Measurements from ENCODE around the gene ARMH3. TPM values are rescaled to one million over a fixed set of nuclear protein-coding genes. Genes with fewer than 3 reads are reported as not detected.
A peak's percentile ranks its signal among the peaks of the same experiment; 100 is the strongest.

Gene ARMH3
- total RNA-seq, 1 experiment from 2014 or later = 17.1 TPM

- TF ChIP-seq SP1 (CRISPR knock-in tag; conservative IDR thresholded peaks at IDR 0.05) (no peak), FOXP1 (CRISPR knock-in tag; IDR thresholded peaks at IDR 0.05; ENCODE audit: borderline replicate concordance) (no peak), TCF7 (CRISPR knock-in tag; IDR thresholded peaks at IDR 0.05; ENCODE audit: low read depth) (no peak), PRRX2 (CRISPR knock-in tag; IDR thresholded peaks at IDR 0.05) (no peak), STAT6 (CRISPR knock-in tag; conservative IDR thresholded peaks at IDR 0.05; ENCODE audit: low read depth) (no peak)
Observed at GRCh38 chr10:101829561-101830315, 226.2 kb downstream of the ARMH3 start (continued).

DNA sequence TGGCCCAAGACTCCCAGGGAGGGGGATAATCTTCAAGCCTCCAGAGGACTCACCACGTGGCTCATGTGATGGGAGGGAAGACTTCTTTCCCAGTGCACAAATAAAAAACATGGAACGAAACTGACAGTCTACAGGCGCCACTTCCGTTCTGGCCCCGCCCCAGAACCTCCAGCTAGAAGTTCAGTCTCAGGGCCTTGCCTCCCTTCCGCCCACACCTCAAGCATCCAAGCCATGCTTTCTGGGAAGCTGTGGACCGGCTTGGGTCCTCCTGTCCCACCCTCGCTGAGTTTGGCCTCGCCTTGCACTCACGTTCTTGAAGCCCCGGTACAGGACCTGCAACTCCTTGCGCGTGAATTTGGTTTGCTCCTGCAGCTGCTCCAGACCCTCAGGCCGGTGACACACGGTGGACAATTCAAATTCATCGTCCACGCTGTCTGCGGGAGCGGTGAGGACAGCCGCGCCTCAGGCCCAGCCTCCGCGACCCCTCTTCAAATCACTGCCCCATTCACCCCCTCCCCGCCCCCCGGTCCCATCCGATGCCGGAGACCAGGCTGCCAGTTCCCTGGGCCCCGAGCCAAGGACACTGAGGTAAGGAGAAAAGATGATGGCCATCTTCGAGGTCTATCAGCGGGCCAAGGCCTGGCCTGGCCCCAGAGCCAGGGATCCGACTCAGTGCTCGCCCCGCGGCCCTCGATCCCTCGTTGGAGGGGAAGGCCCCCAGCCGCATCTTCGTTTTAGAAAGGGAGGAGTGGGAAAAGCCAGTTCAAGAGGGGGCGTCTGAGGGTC, 227.0 kb downstream of the ARMH3 start:
- Mint-ChIP-seq H3K4me3 (peak overlapping the region; percentile 57), H3K9me3 (no peaks in the 10 kb centered on the region), H3K27ac (no peak overlapping the region), H3K36me3 (no peaks in the 10 kb centered on the region), H3K4me1 (peaks cover 19% of the 10 kb centered on the region), H3K27me3 (ENCODE audit: low read depth) (peaks cover 3% of the 10 kb centered on the region)
- CTCF ChIA-PET = interaction anchor here (0.9 to 5.2 kb wide), 8 partner anchors 10 to 226 kb away, joined by 3 to 64 read pairs (median 6); partner anchors contain the start of genes KCNIP2 and OGA
- no peak; the same call in 1 of the 2 replicates for ATAC-seq
- no peak for TF ChIP-seq CREB1 (CRISPR knock-in tag; IDR thresholded peaks at IDR 0.05)
- peak; percentile 88 for TF ChIP-seq PRDM15 (CRISPR knock-in tag; IDR thresholded peaks at IDR 0.05)
- no peak for DNase-seq (ENCODE audit: low spot score)
- POLR2A ChIA-PET = interaction anchor here (2.7 kb wide), 1 partner anchor 11 kb away, joined by 30 read pairs; the partner anchor contains the start of gene OGA

DNA sequence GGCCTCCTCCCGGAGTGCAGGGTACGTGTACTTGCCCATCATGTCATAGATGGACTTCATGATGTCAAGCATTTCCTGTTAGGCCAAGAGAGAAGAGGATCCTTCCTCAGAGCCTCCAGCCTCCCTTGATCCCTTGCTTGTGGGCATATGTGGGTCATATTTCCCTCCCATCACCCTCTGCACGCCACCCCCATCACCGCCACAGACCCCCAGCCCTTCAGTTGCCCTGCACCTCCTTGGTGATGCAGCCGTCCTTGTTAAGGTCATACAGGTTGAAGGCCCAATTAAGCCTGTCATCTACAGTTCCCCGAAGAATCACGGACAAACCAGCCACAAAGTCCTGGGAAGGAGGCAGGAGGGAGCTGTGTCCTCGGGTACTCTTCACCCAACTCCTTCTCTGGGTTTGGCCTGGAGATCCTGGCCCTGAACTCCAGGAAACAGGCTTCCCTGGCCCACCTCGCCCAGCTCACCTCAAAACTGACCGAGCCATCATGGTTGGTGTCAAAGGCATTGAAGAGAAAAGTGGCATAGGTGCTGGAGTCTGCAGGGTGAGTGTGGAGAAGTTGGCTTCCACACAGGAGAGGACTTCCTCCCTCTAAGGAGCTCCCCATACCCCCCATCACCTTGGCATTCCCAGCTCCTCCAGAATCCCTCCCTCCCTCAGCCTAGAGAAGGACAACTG, 227.9 kb downstream of the ARMH3 start:
- Mint-ChIP-seq H3K27me3 (ENCODE audit: low read depth) (peaks cover 3% of the 10 kb centered on the region; the same call in 1 of the 2 replicates), H3K36me3 (no peaks in the 10 kb centered on the region), H3K4me1 (peaks cover 19% of the 10 kb centered on the region), H3K4me3 (no peak overlapping the region), H3K27ac (no peak overlapping the region), H3K9me3 (no peaks in the 10 kb centered on the region)
- CTCF ChIA-PET = interaction anchor here (1.0 to 5.2 kb wide), 6 partner anchors 8 to 225 kb away, joined by 4 to 64 read pairs (median 6); partner anchors contain the start of gene OGA
- POLR2A ChIA-PET = interaction anchor here (2.7 kb wide), 1 partner anchor 10 kb away, joined by 30 read pairs; the partner anchor contains the start of gene OGA
- no peak for ATAC-seq
- no peak for DNase-seq (ENCODE audit: low spot score)
- TF ChIP-seq, protein P1, sequence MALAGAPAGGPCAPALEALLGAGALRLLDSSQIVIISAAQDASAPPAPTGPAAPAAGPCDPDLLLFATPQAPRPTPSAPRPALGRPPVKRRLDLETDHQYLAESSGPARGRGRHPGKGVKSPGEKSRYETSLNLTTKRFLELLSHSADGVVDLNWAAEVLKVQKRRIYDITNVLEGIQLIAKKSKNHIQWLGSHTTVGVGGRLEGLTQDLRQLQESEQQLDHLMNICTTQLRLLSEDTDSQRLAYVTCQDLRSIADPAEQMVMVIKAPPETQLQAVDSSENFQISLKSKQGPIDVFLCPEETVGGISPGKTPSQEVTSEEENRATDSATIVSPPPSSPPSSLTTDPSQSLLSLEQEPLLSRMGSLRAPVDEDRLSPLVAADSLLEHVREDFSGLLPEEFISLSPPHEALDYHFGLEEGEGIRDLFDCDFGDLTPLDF (CRISPR knock-in tag; IDR thresholded peaks at IDR 0.05) = no peak
- TF ChIP-seq CREB1 (CRISPR knock-in tag; IDR thresholded peaks at IDR 0.05) (no peak), RORB (CRISPR knock-in tag; IDR thresholded peaks at IDR 0.05) (no peak), ESRRA (CRISPR knock-in tag; IDR thresholded peaks at IDR 0.05; ENCODE audit: borderline replicate concordance) (no peak), FOXP1 (CRISPR knock-in tag; IDR thresholded peaks at IDR 0.05; ENCODE audit: borderline replicate concordance) (no peak), NFYB (CRISPR knock-in tag; conservative IDR thresholded peaks at IDR 0.05; ENCODE audit: low read depth) (no peak), USF1 (CRISPR knock-in tag; IDR thresholded peaks at IDR 0.05) (no peak), PRRX2 (CRISPR knock-in tag; IDR thresholded peaks at IDR 0.05) (no peak), FOXP4 (CRISPR knock-in tag; IDR thresholded peaks at IDR 0.05) (no peak), FOXK1 (CRISPR knock-in tag; IDR thresholded peaks at IDR 0.05) (no peak)
- TF ChIP-seq, protein P2, sequence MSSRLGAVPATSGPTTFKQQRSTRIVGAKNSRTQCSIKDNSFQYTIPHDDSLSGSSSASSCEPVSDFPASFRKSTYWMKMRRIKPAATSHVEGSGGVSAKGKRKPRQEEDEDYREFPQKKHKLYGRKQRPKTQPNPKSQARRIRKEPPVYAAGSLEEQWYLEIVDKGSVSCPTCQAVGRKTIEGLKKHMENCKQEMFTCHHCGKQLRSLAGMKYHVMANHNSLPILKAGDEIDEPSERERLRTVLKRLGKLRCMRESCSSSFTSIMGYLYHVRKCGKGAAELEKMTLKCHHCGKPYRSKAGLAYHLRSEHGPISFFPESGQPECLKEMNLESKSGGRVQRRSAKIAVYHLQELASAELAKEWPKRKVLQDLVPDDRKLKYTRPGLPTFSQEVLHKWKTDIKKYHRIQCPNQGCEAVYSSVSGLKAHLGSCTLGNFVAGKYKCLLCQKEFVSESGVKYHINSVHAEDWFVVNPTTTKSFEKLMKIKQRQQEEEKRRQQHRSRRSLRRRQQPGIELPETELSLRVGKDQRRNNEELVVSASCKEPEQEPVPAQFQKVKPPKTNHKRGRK (CRISPR knock-in tag; IDR thresholded peaks at IDR 0.05; ENCODE audit: borderline replicate concordance) = no peak
